Measurements from ENCODE around the gene HERPUD1.

DNA sequence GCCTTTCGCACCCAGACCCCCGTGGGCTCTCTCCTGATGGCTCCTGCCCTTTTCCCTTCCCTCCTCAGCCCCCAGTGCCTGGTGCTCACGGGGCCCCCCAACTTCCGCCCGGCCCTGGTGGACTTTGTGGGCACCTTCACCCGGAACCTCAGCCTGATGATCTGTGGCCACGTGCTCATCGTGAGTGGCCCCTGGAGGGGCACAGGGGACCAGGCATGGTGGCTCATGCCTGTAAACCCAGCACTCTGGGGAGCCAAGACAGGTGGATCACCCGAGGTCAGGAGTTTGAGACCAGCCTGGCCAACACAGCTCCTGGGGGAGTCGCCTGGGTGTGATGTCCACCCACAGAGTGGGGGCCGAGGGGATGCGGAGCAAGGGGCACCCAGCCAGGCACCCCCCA lies 45.6 kb upstream of the HERPUD1 start:
- no peak for TF ChIP-seq EZH2phosphoT487 (IDR thresholded peaks at IDR 0.05)
- TF ChIP-seq, protein P1, sequence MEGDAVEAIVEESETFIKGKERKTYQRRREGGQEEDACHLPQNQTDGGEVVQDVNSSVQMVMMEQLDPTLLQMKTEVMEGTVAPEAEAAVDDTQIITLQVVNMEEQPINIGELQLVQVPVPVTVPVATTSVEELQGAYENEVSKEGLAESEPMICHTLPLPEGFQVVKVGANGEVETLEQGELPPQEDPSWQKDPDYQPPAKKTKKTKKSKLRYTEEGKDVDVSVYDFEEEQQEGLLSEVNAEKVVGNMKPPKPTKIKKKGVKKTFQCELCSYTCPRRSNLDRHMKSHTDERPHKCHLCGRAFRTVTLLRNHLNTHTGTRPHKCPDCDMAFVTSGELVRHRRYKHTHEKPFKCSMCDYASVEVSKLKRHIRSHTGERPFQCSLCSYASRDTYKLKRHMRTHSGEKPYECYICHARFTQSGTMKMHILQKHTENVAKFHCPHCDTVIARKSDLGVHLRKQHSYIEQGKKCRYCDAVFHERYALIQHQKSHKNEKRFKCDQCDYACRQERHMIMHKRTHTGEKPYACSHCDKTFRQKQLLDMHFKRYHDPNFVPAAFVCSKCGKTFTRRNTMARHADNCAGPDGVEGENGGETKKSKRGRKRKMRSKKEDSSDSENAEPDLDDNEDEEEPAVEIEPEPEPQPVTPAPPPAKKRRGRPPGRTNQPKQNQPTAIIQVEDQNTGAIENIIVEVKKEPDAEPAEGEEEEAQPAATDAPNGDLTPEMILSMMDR (IDR thresholded peaks at IDR 0.05): no peak
- TF ChIP-seq EZH2 (IDR thresholded peaks at IDR 0.05): no peak

Measured in neural progenitor cell (in vitro differentiated cells).